ENCODE results near the gene TNFAIP8L2.

DNA sequence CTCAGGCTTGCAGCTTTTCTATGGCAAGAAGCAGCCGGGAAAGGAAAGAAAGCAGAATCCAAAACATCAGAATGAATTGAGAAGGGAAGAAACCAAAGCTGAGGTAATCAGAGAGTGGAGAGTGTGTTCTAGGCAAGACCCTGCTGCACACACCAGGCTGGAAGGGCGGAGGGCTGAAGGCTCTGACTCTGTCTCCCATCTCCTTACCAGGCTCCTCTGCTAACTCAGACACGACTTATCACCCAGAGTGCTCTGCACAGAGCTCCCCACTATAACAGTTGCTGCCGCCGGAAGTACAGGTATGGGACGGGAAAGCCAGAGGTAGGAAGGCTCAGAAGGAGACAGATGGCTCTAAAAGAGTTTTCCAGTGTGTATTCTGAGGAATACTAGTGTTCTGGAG, 10.7 kb downstream of the TNFAIP8L2 start:
- TF ChIP-seq, protein P1, sequence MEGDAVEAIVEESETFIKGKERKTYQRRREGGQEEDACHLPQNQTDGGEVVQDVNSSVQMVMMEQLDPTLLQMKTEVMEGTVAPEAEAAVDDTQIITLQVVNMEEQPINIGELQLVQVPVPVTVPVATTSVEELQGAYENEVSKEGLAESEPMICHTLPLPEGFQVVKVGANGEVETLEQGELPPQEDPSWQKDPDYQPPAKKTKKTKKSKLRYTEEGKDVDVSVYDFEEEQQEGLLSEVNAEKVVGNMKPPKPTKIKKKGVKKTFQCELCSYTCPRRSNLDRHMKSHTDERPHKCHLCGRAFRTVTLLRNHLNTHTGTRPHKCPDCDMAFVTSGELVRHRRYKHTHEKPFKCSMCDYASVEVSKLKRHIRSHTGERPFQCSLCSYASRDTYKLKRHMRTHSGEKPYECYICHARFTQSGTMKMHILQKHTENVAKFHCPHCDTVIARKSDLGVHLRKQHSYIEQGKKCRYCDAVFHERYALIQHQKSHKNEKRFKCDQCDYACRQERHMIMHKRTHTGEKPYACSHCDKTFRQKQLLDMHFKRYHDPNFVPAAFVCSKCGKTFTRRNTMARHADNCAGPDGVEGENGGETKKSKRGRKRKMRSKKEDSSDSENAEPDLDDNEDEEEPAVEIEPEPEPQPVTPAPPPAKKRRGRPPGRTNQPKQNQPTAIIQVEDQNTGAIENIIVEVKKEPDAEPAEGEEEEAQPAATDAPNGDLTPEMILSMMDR (IDR thresholded peaks at IDR 0.05; ENCODE audit: borderline replicate concordance, extremely low read depth, low read length, poor library complexity, severe bottlenecking): no peak
- TF ChIP-seq EZH2 (IDR thresholded peaks at IDR 0.05; ENCODE audit: borderline replicate concordance, low read depth, low read length, severe bottlenecking): no peak

All from DND-41 (cell line).